C4-2B (cell line): ENCODE data around the gene EPB41L2.

Experiments used
- H3K27ac ChIP-seq: fragments of 450-650 bp; 2 replicates; pipeline ENCODE4 v1.5.1; 2017
- ZFX ChIP-seq: fragments of 450-650 bp; IDR thresholded peaks from 2 replicates; pipeline ENCODE4 v1.6.1; 2017
- TF ChIP-seq, protein P1 (sequence below): fragments of 450-650 bp; conservative IDR thresholded peaks from 2 replicates; pipeline ENCODE4 v1.5.1; 2017; ENCODE audit warnings: mild to moderate bottlenecking

EPB41L2 gene

DNA sequence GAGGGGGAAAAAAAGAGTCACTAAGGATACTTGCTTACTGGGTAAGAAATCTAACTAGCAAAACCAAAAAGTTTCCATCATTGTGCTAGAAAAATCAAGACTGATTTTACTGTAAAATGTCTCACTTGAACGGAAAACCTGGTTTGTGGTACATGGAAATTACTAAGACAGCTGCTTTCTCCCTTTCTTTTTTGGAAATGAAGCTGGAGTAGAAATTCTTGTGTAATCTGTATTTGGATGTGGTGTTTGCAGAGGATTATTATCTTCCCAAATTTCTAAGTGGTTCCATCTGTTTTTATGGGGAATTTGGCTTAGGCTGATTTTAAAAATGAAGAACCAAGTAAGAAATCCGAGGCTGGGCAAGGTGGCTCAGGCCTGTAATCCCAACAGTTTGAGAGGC, 20.4 kb downstream of the EPB41L2 start:
- TF ChIP-seq, protein P1, sequence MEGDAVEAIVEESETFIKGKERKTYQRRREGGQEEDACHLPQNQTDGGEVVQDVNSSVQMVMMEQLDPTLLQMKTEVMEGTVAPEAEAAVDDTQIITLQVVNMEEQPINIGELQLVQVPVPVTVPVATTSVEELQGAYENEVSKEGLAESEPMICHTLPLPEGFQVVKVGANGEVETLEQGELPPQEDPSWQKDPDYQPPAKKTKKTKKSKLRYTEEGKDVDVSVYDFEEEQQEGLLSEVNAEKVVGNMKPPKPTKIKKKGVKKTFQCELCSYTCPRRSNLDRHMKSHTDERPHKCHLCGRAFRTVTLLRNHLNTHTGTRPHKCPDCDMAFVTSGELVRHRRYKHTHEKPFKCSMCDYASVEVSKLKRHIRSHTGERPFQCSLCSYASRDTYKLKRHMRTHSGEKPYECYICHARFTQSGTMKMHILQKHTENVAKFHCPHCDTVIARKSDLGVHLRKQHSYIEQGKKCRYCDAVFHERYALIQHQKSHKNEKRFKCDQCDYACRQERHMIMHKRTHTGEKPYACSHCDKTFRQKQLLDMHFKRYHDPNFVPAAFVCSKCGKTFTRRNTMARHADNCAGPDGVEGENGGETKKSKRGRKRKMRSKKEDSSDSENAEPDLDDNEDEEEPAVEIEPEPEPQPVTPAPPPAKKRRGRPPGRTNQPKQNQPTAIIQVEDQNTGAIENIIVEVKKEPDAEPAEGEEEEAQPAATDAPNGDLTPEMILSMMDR: no peak
- TF ChIP-seq ZFX: no peak
- H3K27ac ChIP-seq: no peak overlapping the region

DNA sequence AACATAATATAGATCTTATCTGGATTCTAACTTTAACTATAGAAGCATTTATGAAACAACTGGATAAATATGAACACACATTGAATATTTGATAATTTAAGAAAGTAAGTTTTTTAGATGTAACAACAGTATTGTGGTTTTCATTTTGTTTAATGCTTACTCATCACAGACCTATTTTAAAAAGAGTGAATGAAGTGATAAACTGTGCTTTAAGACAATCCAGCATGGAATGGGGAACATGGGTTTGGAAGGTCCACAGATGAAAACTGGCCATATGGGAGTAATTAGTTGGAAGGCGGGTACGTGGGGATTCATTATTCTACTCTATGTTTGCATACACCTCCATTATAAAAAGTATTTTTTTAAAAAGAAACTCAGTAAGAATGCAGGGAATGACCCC, 21.2 kb downstream of the EPB41L2 start:
- TF ChIP-seq ZFX: no peak
- TF ChIP-seq, protein P1: no peak

DNA sequence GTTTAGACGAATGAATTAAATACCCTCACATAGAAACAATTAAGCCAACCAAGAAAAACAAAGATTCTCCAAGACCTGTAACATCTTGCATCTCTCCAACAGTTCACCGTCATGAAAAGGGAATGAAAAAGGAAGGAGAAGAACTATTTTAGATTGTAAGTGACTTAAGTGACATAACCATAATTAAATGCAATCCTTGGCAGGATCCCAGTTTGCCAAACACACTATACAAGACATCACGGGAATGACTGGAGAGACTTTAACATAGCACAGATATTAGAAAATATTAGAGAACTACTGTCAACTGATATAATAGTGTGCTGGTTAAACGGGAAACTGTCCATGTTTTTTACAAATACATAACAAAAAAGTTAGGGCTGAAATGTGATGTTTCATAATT, 22.2 kb downstream of the EPB41L2 start:
- no peak for TF ChIP-seq ZFX
- TF ChIP-seq, protein P1: no peak
- H3K27ac ChIP-seq: no peak overlapping the region

More for the DNA sequence above, 21.2 kb downstream of the EPB41L2 start:
- H3K27ac ChIP-seq: no peak overlapping the region

DNA sequence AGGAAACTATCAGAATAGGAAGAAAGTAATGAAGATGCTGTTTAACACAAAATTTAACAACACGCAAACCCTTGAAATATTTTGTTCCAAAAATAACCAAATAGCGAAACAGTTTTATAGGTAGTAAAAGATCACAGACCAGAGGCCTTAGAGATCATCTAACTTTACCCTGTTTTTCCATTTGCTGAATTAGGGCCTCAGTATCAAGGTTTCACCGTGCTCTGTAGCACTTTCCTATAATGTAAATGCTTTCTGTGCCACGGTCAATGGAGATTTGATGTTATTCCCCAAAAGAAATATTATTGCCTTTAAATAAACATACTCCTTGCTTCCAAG, 23.7 kb downstream of the EPB41L2 start:
- H3K27ac ChIP-seq: no peak overlapping the region
- TF ChIP-seq ZFX: no peak
- TF ChIP-seq, protein P1: no peak

DNA sequence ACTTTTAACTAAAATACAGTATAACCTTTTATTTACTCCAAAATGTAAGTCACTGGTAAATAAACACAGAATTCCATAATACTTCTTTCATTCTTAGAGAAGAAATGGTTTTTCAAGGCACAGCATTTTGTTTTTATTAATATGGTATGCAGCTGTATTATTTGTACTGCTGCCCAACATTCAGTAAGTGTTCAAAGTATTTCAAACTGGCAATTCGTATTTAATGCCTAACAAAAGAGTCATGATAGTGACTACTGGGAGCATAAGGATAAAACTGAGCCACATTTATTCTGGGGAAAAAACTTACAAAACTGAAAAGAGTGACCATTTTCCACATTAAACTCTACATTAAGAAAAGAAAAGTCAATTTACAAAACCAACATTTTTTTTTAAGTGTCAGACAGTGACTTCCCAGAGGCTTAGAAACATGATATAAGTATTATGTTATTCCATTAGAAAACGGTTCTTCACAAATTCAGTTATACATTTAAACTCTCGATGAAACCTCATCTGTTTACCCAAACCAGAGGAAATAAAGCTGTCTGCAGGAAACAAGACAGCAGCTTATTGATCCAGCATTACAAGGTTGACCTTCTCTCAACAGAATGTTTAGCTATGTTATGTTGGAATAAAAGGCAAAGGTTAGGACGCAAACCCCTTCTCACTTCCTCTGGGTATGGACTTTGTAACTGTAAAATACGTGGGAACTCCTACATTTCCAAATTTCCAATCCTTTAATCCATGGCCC, 24.3 kb downstream of the EPB41L2 start:
- no peak for TF ChIP-seq ZFX
- TF ChIP-seq, protein P1: no peak
- no peak overlapping the region for H3K27ac ChIP-seq

DNA sequence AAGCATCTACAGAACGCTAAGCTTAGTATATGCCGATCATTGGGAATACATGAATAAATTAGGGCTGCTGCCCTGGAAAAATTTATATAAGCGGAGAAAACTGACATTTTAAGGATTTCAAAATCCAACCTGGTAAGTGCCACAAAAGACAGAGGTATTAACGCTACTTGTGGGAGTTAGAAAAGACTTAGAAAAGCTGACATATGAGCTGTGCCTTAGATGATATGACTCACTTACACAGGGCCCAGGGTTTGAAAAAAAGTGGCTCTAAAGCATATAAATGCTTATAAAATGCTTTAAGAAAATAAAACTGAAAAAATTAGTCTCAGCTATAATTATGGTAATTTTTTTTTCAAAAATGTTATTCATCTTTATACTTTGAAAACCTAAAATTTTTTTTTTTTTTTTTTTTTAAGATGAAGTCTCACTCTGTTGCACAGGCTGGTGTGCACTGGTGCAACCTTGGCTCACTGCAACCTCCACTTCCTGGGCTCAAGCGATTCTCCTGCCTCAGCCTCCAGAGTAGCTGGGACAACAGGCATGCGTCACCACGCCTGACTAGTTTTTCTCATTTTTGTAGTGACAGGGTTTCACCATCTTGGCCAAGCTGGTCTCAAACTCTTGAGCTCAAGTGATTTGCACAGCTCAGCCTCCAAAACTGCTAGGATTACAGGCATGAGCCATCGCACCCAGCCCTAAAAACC, 25.7 kb downstream of the EPB41L2 start:
- TF ChIP-seq, protein P1: no peak
- TF ChIP-seq ZFX: no peak
- no peak overlapping the region for H3K27ac ChIP-seq

DNA sequence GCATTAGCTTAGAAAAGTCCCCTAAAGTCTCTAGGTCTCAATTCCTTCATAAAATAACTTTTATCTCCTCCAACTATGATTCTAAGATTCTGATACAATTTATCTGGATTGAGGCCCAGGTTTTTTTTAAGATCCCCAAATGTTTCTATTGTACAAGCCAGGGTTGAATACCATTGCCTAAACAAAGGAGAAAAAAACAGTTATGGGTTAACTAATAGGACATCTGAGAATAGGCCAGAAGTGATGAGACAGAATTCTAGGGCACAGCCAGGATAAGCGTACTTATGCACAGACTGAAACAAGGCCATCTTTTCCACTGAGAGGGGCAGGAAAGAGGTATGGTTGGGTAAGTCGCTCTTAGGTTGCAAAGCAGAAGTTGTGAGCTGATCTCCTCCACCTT, 26.4 kb downstream of the EPB41L2 start:
- TF ChIP-seq, protein P1: no peak
- TF ChIP-seq ZFX: no peak
- no peak overlapping the region for H3K27ac ChIP-seq
